ENCODE measurements around the gene TMEM116.
A peak's percentile ranks its signal among the peaks of the same experiment; 100 is the strongest.
"Not testable (repeated sequence)": the region's sequence is repeated elsewhere in the genome, so short reads cannot be mapped to it uniquely, and the experiment has no call there.

Gene TMEM116

GRCh38 chr12:112012775-112013600, at the start of gene TMEM116, which contains the start of gene ERP29:
TSS of gene TMEM116 (minus strand) at chr12:112013165. CDS start at chr12:112005270, 7,895 bp downstream.
TSS of gene ERP29 (plus strand) at chr12:112013426. CDS start at chr12:112013466, 40 bp downstream.
- peak; percentile 100 for DNase-seq (ENCODE audit: low read depth in 1 of 2, low spot score in 1 of 2)

GRCh38 chr12:112061137-112061536, 48.2 kb upstream of the TMEM116 start:
- no peak for DNase-seq (ENCODE audit: low read depth in 1 of 2, low spot score in 1 of 2)

GRCh38 chr12:112049351-112049750, 36.4 kb upstream of the TMEM116 start:
- DNase-seq (ENCODE audit: low read depth in 1 of 2, low spot score in 1 of 2): no peak

GRCh38 chr12:112046003-112046402, 33.0 kb upstream of the TMEM116 start:
- no peak for DNase-seq (ENCODE audit: low read depth in 1 of 2, low spot score in 1 of 2)

- not testable (repeated sequence) for DNase-seq (ENCODE audit: low read depth in 1 of 2, low spot score in 1 of 2)
These were observed 23.6 kb upstream of the TMEM116 start for GRCh38 chr12:112036614-112037013.

- DNase-seq (ENCODE audit: low read depth in 1 of 2, low spot score in 1 of 2): no peak
These were observed 22.3 kb upstream of the TMEM116 start for GRCh38 chr12:112035219-112035785.

- DNase-seq (ENCODE audit: low read depth in 1 of 2, low spot score in 1 of 2): no peak
These were observed 19.3 kb upstream of the TMEM116 start for GRCh38 chr12:112032292-112032691.

- no peak for DNase-seq (ENCODE audit: low read depth in 1 of 2, low spot score in 1 of 2)
These were observed 18.5 kb upstream of the TMEM116 start for GRCh38 chr12:112031472-112031871.

- no peak for DNase-seq (ENCODE audit: low read depth in 1 of 2, low spot score in 1 of 2)
These were observed 16.3 kb upstream of the TMEM116 start for GRCh38 chr12:112029301-112029700.

GRCh38 chr12:112025808-112026375, 12.9 kb upstream of the TMEM116 start:
- no peak for DNase-seq (ENCODE audit: low read depth in 1 of 2, low spot score in 1 of 2)

- DNase-seq (ENCODE audit: low read depth in 1 of 2, low spot score in 1 of 2): no peak
These were observed 10.9 kb upstream of the TMEM116 start for GRCh38 chr12:112023759-112024396.

- DNase-seq (ENCODE audit: low read depth in 1 of 2, low spot score in 1 of 2): no peak
These were observed 9.5 kb upstream of the TMEM116 start for GRCh38 chr12:112022241-112023016.

GRCh38 chr12:112020947-112021457, 8.0 kb upstream of the TMEM116 start:
- no peak for DNase-seq (ENCODE audit: low read depth in 1 of 2, low spot score in 1 of 2)

GRCh38 chr12:112018571-112019237, 5.7 kb upstream of the TMEM116 start:
- DNase-seq (ENCODE audit: low read depth in 1 of 2, low spot score in 1 of 2): no peak

GRCh38 chr12:112017041-112017440, 4.1 kb upstream of the TMEM116 start:
- no peak for DNase-seq (ENCODE audit: low read depth in 1 of 2, low spot score in 1 of 2)

GRCh38 chr12:112015938-112016337, 3.0 kb upstream of the TMEM116 start:
- DNase-seq (ENCODE audit: low read depth in 1 of 2, low spot score in 1 of 2): no peak

GRCh38 chr12:112013601-112014402, 837 bp upstream of the TMEM116 start:
- DNase-seq (ENCODE audit: low read depth in 1 of 2, low spot score in 1 of 2): peak; percentile 35 to 45

- DNase-seq (ENCODE audit: low read depth in 1 of 2, low spot score in 1 of 2): no peak
These were observed 1.3 kb downstream of the TMEM116 start for GRCh38 chr12:112011685-112012084.
